ENCODE measurements around the gene TRAPPC12. TPM values are rescaled to one million over a fixed set of nuclear protein-coding genes. Genes with fewer than 3 reads are reported as not detected.

The TRAPPC12 gene
- total RNA-seq, 1 experiment from 2014 or later, result 86.2 TPM

DNA sequence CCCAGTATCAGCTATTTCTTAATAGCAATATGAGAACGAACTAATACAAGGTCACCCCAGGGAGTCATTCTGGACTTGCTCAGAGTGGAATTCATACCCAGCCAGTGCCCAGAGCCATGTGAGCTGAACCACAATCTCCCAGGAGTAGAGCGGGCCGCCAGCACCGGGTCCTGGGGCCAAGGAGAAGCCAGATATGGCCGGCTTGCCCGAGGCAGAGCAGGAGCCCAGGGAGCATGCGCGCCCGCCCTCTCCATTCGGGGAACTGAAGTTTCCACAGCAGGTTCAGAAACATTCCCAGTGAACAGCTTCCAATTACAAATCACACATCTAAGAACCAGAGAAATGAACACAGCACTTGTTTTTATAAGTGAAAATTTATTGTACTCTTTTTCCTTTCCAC is 39.4 kb upstream of the TRAPPC12 start:
- Histone ChIP-seq H2AFZ (ENCODE audit: low read length) (no peak overlapping the region), H3K36me3 (ENCODE audit: low read depth, low read length) (peaks cover 6% of the 10 kb centered on the region; the same call in 1 of the 2 replicates), H3K79me2 (ENCODE audit: low read length) (no peaks in the 10 kb centered on the region), H3K4me2 (ENCODE audit: low read length) (no peak overlapping the region), H3K4me3 (ENCODE audit: low read length) (no peak overlapping the region), H3K27me3 (ENCODE audit: low read length) (no peaks in the 10 kb centered on the region), H3K9me2 (replicated peaks; ENCODE audit: low read length) (no peaks in the 10 kb centered on the region), H4K20me1 (ENCODE audit: low read length) (no peaks in the 10 kb centered on the region), H3K27ac (ENCODE audit: low read length) (no peak overlapping the region), H3K9me3 (ENCODE audit: low read length) (no peaks in the 10 kb centered on the region), H3K9ac (ENCODE audit: low read length) (no peak overlapping the region), H3K4me1 (ENCODE audit: insufficient read depth, low read length) (no peaks in the 10 kb centered on the region), H3F3A (ENCODE audit: low read length, unreplicated experiment) (no peaks in the 10 kb centered on the region)
- BruUV-seq (replicated peaks), result no TSS peak
- ChIA-PET CTCF (no interaction called here), POLR2A (ENCODE audit: unreplicated experiment) (no interaction called here)
- TF ChIP-seq EZH2 (IDR thresholded peaks at IDR 0.05; ENCODE audit: low read length, unreplicated experiment) (no peak), EZH2phosphoT487 (IDR thresholded peaks at IDR 0.05; ENCODE audit: borderline replicate concordance, low read length) (no peak)
- TF ChIP-seq, protein P1, sequence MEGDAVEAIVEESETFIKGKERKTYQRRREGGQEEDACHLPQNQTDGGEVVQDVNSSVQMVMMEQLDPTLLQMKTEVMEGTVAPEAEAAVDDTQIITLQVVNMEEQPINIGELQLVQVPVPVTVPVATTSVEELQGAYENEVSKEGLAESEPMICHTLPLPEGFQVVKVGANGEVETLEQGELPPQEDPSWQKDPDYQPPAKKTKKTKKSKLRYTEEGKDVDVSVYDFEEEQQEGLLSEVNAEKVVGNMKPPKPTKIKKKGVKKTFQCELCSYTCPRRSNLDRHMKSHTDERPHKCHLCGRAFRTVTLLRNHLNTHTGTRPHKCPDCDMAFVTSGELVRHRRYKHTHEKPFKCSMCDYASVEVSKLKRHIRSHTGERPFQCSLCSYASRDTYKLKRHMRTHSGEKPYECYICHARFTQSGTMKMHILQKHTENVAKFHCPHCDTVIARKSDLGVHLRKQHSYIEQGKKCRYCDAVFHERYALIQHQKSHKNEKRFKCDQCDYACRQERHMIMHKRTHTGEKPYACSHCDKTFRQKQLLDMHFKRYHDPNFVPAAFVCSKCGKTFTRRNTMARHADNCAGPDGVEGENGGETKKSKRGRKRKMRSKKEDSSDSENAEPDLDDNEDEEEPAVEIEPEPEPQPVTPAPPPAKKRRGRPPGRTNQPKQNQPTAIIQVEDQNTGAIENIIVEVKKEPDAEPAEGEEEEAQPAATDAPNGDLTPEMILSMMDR (conservative IDR thresholded peaks at IDR 0.05; ENCODE audit: low read depth, low read length), result no peak
- ATAC-seq, result no peak
- DNase-seq, result no peak
- intact Hi-C loops (cut with micrococcal nuclease), result no loop called here

DNA sequence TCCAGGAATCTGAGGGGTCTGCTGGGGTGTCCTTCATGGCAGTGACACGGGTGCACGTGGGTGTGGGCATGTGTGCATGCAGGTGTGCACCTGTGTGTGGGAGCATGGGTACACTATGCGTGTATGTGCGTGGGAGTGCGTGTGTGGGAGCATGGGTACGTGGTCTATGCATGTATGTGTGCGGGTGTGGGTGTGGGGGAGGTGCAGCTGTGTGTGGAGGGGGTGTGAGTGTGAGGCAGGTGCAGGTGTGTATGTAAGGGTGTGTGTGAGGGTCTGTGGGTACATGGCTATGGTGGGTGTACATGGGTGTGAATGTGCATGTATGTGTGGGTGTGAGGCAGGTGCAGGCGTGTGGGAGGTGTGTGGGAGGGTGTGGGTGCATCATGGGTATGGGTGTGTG is 38.2 kb upstream of the TRAPPC12 start:
- Histone ChIP-seq H3K9me3 (ENCODE audit: low read length) (no peaks in the 10 kb centered on the region), H3F3A (ENCODE audit: low read length, unreplicated experiment) (no peaks in the 10 kb centered on the region), H3K36me3 (ENCODE audit: low read depth, low read length) (no peaks in the 10 kb centered on the region), H3K4me2 (ENCODE audit: low read length) (no peak overlapping the region), H3K9ac (ENCODE audit: low read length) (no peak overlapping the region), H3K4me1 (ENCODE audit: insufficient read depth, low read length) (no peaks in the 10 kb centered on the region), H3K4me3 (ENCODE audit: low read length) (no peak overlapping the region), H3K79me2 (ENCODE audit: low read length) (no peaks in the 10 kb centered on the region), H3K9me2 (replicated peaks; ENCODE audit: low read length) (no peaks in the 10 kb centered on the region), H4K20me1 (ENCODE audit: low read length) (no peaks in the 10 kb centered on the region), H3K27ac (ENCODE audit: low read length) (no peak overlapping the region), H2AFZ (ENCODE audit: low read length) (no peak overlapping the region), H3K27me3 (ENCODE audit: low read length) (no peaks in the 10 kb centered on the region)
- DNase-seq, result no peak
- CTCF ChIA-PET, result no interaction called here
- intact Hi-C loops (cut with micrococcal nuclease), result no loop called here
- POLR2A ChIA-PET (ENCODE audit: unreplicated experiment), result no interaction called here
- TF ChIP-seq EZH2phosphoT487 (IDR thresholded peaks at IDR 0.05; ENCODE audit: borderline replicate concordance, low read length) (no peak), EZH2 (IDR thresholded peaks at IDR 0.05; ENCODE audit: low read length, unreplicated experiment) (no peak)
- TF ChIP-seq, protein P1 (conservative IDR thresholded peaks at IDR 0.05; ENCODE audit: low read depth, low read length), result no peak
- BruUV-seq (replicated peaks), result no TSS peak
- ATAC-seq, result no peak

DNA sequence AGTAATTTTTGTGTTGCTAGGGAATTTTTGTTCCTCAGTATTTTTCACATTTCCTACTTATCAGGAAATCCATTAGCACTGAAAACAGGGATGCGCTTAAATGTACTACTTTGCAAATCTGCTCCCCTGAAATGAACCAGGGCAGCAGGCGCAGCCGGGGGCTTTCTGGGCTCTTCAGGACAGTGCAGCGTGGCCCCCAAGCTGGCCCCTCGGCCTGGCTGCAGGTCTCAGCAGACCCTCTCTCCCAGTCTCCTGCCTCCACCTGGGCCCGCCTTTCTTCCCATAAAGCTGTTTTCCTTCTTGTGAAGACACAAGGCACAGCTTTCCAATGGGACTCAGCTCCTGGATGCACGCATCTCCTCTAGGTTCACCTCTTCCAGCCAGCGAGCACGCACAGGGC is 37.2 kb upstream of the TRAPPC12 start:
- H3K9me3 ChIP-seq (ENCODE audit: low read length), result no peaks in the 10 kb centered on the region
- no peaks in the 10 kb centered on the region for H3K36me3 ChIP-seq (ENCODE audit: low read depth, low read length)
- no peak overlapping the region for H3K9ac ChIP-seq (ENCODE audit: low read length)
- H3K27ac ChIP-seq (ENCODE audit: low read length), result no peak overlapping the region
- DNase-seq (no peak), ATAC-seq (no peak)
- H3F3A ChIP-seq (ENCODE audit: low read length, unreplicated experiment), result no peaks in the 10 kb centered on the region
- no TSS peak for BruUV-seq (replicated peaks)
- no peak overlapping the region for H3K4me2 ChIP-seq (ENCODE audit: low read length)
- H3K9me2 ChIP-seq (replicated peaks; ENCODE audit: low read length), result no peaks in the 10 kb centered on the region
- H3K4me1 ChIP-seq (ENCODE audit: insufficient read depth, low read length), result no peaks in the 10 kb centered on the region
- H3K4me3 ChIP-seq (ENCODE audit: low read length), result no peak overlapping the region
- H3K27me3 ChIP-seq (ENCODE audit: low read length), result no peaks in the 10 kb centered on the region
- no peaks in the 10 kb centered on the region for H4K20me1 ChIP-seq (ENCODE audit: low read length)
- ChIA-PET POLR2A (ENCODE audit: unreplicated experiment) (no interaction called here), CTCF (no interaction called here)
- intact Hi-C loops (cut with micrococcal nuclease), result no loop called here
- TF ChIP-seq EZH2phosphoT487 (IDR thresholded peaks at IDR 0.05; ENCODE audit: borderline replicate concordance, low read length) (no peak), EZH2 (IDR thresholded peaks at IDR 0.05; ENCODE audit: low read length, unreplicated experiment) (no peak)
- H3K79me2 ChIP-seq (ENCODE audit: low read length), result no peaks in the 10 kb centered on the region
- no peak overlapping the region for H2AFZ ChIP-seq (ENCODE audit: low read length)

Data from PC-3 (cell line).